ENCODE measurements around the gene NCKAP5. TPM values are rescaled to one million over a fixed set of nuclear protein-coding genes. Genes with fewer than 3 reads are reported as not detected.

NCKAP5 gene
- total and polyA plus RNA-seq, 9 of the 15 experiments (the other 6 are each of a cell fraction or from before 2014, with no cell fraction given): not detected

DNA sequence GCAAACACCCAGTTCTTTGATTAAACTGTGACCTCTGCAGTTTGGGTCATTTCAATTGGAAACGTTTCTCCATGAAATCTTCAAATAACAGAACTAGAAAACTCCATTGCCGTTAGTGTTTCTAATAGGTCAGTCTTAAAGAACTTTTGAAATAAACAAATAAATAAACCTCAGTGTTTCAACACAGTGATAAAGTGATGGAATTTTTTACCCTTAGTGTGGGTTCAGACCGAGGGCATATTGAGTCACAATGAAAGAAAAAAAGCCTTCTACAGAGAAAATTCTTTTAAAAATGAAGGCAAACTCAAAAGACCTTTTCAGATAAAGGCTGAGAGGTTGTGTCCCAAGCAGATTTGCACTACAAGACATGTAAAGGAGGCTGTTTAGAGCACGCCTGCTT lies 149.6 kb downstream of the NCKAP5 start:
- DNase-seq (ENCODE audit: extremely low read depth in 1 of 4, low spot score in 3 of 4) (no peak), ATAC-seq (no peak), FAIRE-seq (no peak)
- H3K4me3 ChIP-seq: no peak overlapping the region
- no peaks in the 10 kb centered on the region for H3K79me2 ChIP-seq (ENCODE audit: control insufficient read depth, insufficient read depth, low read length)
- no peaks in the 10 kb centered on the region for H3K9me1 ChIP-seq (ENCODE audit: control insufficient read depth, insufficient read depth, low read length)
- no peak overlapping the region for H3K27ac ChIP-seq (ENCODE audit: extremely low read depth, low read depth, low read length)
- no peaks in the 10 kb centered on the region for H4K20me1 ChIP-seq (replicated peaks; ENCODE audit: control insufficient read depth, insufficient read depth, low read length)
- intact Hi-C loops (cut with micrococcal nuclease): no loop called here
- in situ Hi-C loops (cut with MboI): no loop called here
- BruUV-seq (replicated peaks): no TSS peak
- WGBS (ENCODE audit: insufficient coverage, low coverage, missing lambda C conversion rate): 0% methylated on average over 4 of the region's 4 CpGs
- no peaks in the 10 kb centered on the region for H3K27me3 ChIP-seq (ENCODE audit: control insufficient read depth in 2 of 2, insufficient read depth in 2 of 2, low read length in 2 of 2)
- H3K4me1 ChIP-seq (replicated peaks in 1 of 2; ENCODE audit: control insufficient read depth in 2 of 2, insufficient read depth in 2 of 2, low read length in 2 of 2): no peaks in the 10 kb centered on the region
- no peaks in the 10 kb centered on the region for H3K36me3 ChIP-seq (ENCODE audit: control insufficient read depth, insufficient read depth, low read length)
- ChIA-PET POLR2A (no interaction called here), CTCF (ENCODE audit: low intra/inter-chr PET ratio) (no interaction called here)
- no peaks in the 10 kb centered on the region for H3K9me3 ChIP-seq (replicated peaks; ENCODE audit: control insufficient read depth, insufficient read depth, low read depth, low read length)
- no peak overlapping the region for H2AFZ ChIP-seq (ENCODE audit: low read depth, low read length)
- H3K9ac ChIP-seq (ENCODE audit: insufficient read depth in 1 of 2, low read depth in 2 of 2, low read length in 2 of 2): no peak overlapping the region
- H3K4me2 ChIP-seq (ENCODE audit: insufficient read depth, low read length): no peak overlapping the region
- TF ChIP-seq MTA2 (IDR thresholded peaks at IDR 0.05; ENCODE audit: low read depth) (no peak), SRF (CRISPR knock-in tag; IDR thresholded peaks at IDR 0.05) (no peak)

DNA sequence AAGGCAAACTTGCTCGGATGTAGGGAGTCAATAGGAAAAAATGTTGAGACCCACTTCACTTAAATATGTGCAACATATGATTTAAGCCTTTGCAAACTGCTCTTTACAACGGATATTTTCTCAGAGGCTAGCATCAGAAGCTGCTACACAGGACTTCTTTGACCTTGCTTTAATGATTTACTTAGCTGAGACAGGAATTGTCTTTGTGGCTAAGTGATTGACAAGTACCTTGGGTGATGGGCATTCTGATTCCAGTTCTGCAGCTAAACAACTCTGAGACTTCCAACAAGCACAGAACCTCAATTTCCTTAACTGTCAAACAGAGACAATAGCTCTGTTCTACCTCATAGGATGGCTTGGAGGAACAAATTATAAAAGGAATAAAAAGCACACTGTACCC lies 150.2 kb downstream of the NCKAP5 start:
- H4K20me1 ChIP-seq (replicated peaks; ENCODE audit: control insufficient read depth, insufficient read depth, low read length): no peaks in the 10 kb centered on the region
- no peaks in the 10 kb centered on the region for H3K27me3 ChIP-seq (ENCODE audit: control insufficient read depth in 2 of 2, insufficient read depth in 2 of 2, low read length in 2 of 2)
- no peak overlapping the region for H3K27ac ChIP-seq (ENCODE audit: extremely low read depth, low read depth, low read length)
- DNase-seq (ENCODE audit: extremely low read depth in 1 of 4, low spot score in 3 of 4) (no peak), ATAC-seq (no peak), FAIRE-seq (no peak)
- CTCF ChIA-PET (ENCODE audit: low intra/inter-chr PET ratio): no interaction called here
- WGBS (ENCODE audit: insufficient coverage, low coverage, missing lambda C conversion rate): 0% methylated on average over 2 of the region's 2 CpGs
- intact Hi-C loops (cut with micrococcal nuclease): no loop called here
- H3K9me1 ChIP-seq (ENCODE audit: control insufficient read depth, insufficient read depth, low read length): no peaks in the 10 kb centered on the region
- no peak overlapping the region for H3K4me2 ChIP-seq (ENCODE audit: insufficient read depth, low read length)
- BruUV-seq (replicated peaks): no TSS peak
- POLR2A ChIA-PET: no interaction called here
- H3K4me3 ChIP-seq: no peak overlapping the region
- in situ Hi-C loops (cut with MboI): no loop called here
- no peaks in the 10 kb centered on the region for H3K79me2 ChIP-seq (ENCODE audit: control insufficient read depth, insufficient read depth, low read length)
- H3K36me3 ChIP-seq (ENCODE audit: control insufficient read depth, insufficient read depth, low read length): no peaks in the 10 kb centered on the region
- H3K4me1 ChIP-seq (replicated peaks in 1 of 2; ENCODE audit: control insufficient read depth in 2 of 2, insufficient read depth in 2 of 2, low read length in 2 of 2): no peaks in the 10 kb centered on the region
- H3K9me3 ChIP-seq (replicated peaks; ENCODE audit: control insufficient read depth, insufficient read depth, low read depth, low read length): no peaks in the 10 kb centered on the region
- no peak overlapping the region for H3K9ac ChIP-seq (ENCODE audit: insufficient read depth in 1 of 2, low read depth in 2 of 2, low read length in 2 of 2)
- no peak overlapping the region for H2AFZ ChIP-seq (ENCODE audit: low read depth, low read length)
- TF ChIP-seq DMBX1 (CRISPR knock-in tag; IDR thresholded peaks at IDR 0.05; ENCODE audit: borderline replicate concordance) (no peak), NFE2L1 (tag; IDR thresholded peaks at IDR 0.05; ENCODE audit: borderline replicate concordance, low read depth) (no peak), CBX3 (IDR thresholded peaks at IDR 0.05; ENCODE audit: borderline replicate concordance in 1 of 2, low read length in 2 of 2) (no peak), MCM7 (IDR thresholded peaks at IDR 0.05) (no peak), KLF16 (IDR thresholded peaks at IDR 0.05) (no peak), FOXK2 (conservative IDR thresholded peaks at IDR 0.05 in 1 of 2, IDR thresholded peaks at IDR 0.05 in 1 of 2; ENCODE audit: low read depth in 2 of 2) (no peak), ZNF778 (CRISPR knock-in tag; IDR thresholded peaks at IDR 0.05) (no peak), ZNF644 (tag; IDR thresholded peaks at IDR 0.05; ENCODE audit: low read depth) (no peak), CBX2 (IDR thresholded peaks at IDR 0.05; ENCODE audit: insufficient read depth, low read length, poor library complexity, severe bottlenecking) (no peak), ZNF586 (CRISPR knock-in tag; conservative IDR thresholded peaks at IDR 0.05) (no peak)
- TF ChIP-seq, protein P1, sequence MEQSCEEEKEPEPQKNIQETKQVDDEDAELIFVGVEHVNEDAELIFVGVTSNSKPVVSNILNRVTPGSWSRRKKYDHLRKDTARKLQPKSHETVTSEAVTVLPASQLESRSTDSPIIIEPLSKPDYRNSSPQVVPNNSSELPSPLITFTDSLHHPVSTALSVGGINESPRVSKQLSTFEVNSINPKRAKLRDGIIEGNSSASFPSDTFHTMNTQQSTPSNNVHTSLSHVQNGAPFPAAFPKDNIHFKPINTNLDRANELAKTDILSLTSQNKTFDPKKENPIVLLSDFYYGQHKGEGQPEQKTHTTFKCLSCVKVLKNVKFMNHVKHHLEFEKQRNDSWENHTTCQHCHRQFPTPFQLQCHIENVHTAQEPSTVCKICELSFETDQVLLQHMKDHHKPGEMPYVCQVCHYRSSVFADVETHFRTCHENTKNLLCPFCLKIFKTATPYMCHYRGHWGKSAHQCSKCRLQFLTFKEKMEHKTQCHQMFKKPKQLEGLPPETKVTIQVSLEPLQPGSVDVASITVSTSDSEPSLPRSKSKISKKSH (CRISPR knock-in tag; IDR thresholded peaks at IDR 0.05): no peak
- TF ChIP-seq, protein P2, sequence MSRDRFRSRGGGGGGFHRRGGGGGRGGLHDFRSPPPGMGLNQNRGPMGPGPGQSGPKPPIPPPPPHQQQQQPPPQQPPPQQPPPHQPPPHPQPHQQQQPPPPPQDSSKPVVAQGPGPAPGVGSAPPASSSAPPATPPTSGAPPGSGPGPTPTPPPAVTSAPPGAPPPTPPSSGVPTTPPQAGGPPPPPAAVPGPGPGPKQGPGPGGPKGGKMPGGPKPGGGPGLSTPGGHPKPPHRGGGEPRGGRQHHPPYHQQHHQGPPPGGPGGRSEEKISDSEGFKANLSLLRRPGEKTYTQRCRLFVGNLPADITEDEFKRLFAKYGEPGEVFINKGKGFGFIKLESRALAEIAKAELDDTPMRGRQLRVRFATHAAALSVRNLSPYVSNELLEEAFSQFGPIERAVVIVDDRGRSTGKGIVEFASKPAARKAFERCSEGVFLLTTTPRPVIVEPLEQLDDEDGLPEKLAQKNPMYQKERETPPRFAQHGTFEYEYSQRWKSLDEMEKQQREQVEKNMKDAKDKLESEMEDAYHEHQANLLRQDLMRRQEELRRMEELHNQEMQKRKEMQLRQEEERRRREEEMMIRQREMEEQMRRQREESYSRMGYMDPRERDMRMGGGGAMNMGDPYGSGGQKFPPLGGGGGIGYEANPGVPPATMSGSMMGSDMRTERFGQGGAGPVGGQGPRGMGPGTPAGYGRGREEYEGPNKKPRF (IDR thresholded peaks at IDR 0.05; ENCODE audit: low read depth, low read length): no peak

All from K562 (cell line).